ENCODE measurements around the gene MRPS26.
"Not testable (repeated sequence)": the region's sequence is repeated elsewhere in the genome, so short reads cannot be mapped to it uniquely, and the experiment has no call there.

The MRPS26 gene

DNA sequence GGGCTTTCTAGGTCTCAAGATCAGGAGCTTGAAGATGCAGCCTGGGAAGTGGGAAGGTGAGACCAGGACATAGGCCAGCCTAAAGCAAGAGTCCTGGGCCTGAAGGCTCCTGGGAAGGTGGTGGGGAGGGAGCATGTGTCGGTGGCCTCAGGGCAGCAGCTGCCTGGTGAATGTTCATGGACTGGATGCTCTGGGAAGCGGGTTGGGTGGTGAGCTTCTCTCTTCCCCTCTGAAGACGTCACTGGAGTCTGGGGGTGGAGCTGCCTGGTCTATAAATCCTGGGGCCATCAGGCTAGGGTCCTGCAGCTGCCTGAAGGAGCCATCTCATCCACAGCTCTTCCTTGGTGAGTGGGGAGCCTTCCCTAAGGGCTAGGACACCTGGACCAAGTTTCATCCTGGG is 2.5 kb upstream of the MRPS26 start, which contains the start of gene GNRH2:
TSS of gene GNRH2 (plus strand) at position 301 of the 400 bp plus-strand sequence. CDS start 793 bp downstream, outside the sequence.
- DNase-seq = no peak

DNA sequence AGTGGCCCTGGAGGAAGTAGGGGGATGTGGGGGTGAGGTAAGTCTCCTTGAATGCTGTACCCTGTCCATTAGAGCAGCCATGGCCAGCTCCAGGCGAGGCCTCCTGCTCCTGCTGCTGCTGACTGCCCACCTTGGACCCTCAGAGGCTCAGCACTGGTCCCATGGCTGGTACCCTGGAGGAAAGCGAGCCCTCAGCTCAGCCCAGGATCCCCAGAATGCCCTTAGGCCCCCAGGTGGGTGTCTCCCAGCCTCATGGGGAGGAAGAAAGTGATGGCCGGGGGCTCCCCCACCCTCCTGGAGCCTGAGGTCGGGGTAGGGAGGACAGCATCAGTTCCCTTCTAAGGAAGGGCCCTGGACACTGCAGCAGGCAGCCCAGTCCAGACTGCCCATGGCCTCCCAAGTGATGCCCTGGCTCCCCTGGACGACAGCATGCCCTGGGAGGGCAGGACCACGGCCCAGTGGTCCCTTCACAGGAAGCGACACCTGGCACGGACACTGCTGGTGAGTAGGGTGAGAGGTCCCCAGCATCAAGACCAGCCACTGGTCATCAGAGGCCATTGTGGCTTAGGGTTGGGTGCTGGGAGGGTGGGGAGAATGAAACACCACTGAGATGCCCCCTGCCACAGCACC is 1.4 kb upstream of the MRPS26 start:
- DNase-seq = no peak

DNA sequence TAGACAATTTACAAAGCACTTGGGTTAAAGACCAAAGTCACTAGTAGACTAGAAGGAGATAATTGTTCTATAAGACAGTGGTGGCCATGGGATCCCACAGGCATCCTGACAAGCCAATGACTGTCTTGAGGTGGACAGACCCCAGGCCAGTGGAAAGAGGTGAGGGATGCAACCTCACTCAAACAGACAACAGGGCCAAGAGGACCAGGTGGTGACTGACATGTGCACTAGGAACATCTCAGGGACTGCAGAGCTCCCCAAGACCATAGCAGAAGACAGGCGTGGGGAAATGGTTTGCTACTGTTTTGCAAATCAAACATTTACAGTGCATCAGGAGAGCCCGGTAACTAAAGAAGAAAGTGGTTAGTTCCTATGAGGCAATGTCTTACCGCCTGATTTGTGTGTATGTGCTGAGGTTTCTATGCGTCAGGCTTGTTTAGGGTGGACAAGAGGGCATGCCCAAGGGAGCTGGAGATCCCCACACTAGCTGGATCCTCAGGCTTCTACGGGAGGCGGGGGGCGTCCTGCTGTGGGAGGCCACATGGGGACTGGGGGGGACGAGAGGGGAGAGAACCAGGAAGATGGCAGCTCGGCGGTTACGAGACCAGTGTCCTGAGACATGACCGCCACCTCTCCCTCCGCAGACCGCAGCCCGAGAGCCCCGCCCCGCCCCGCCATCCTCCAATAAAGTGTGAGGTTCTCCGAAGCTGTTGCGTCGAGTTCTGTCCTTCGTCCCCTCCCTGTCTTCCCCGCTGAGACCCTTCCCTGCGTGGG is 623 bp upstream of the MRPS26 start:
- no peak for DNase-seq

DNA sequence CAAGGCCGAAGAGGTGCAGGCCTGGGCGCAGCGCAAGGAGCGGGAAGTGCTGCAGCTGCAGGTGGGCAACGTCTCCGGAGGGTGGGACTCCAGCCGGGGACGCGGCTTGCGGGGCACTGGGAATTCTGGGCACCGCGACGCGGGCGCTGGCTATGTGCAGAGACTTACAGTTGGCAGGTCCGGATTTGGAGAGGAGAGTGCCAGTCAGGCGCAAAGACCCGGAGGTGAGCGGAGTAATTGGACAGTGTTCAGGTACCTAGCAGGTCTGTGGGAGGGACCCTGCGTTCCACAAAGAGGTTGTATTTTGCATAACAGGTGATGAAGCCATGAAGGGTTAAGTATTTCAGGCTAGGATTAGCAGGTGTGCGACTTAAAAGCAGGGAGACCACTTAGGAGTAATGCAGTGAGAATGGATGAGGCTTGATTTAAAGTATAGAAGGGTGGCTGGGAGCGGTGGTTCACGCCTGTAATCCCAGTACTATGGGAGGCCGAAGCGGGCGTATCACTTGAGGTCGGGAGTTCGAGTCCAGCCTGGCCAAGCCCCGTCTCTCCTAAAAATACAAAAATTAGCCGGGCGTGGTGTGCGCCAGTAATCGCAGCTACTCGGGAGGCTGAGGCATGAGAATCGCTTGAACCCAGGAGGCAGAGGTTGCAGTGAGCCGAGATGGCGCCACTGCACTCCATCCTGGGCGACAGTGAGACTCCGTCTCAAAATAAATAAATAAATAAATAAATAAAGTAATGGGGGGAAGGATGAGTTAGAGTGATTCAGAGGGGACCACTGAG is 1.0 kb downstream of the MRPS26 start:
- DNase-seq = no peak

DNA sequence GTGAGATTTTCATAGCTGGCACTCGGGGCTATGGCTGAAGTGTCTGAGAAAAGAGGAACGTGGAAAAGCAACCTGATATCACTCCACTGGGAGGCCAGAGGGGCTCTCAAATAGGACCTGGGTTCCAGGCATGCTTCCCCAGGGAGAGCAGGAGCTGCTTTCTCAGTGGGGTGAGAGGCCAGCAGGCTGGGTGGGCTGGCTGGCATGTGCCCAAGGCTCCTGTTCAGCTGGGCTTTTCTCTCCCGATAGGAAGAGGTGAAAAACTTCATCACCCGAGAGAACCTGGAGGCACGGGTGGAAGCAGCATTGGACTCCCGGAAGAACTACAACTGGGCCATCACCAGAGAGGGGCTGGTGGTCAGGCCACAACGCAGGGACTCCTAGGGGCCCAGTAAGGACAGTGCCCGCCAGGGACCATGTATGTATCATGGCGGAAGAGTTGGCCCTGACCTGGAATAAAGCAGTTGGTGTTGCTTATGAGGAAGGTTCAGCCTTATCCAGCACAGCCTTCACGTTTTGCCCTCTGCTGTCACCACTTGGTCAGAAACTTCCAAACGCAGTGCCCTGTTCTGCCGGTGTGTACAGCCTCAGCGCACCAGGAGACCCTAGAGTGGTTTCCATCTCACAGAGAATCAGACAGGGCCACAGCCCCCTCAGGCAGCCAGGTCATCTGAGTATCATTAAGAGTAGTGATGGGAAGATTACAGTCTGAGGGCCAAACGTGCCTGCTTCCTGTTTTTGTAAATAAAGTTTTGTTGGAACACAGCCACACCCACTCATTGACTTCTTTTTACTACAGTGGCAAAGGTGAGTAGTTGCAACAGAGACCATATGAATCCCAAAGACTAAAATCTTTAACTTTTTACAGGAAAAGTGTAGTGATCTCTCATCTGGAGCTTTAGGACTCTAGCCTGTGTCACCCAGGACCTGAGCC is 1.9 kb downstream of the MRPS26 start:
- DNase-seq = no peak

DNA sequence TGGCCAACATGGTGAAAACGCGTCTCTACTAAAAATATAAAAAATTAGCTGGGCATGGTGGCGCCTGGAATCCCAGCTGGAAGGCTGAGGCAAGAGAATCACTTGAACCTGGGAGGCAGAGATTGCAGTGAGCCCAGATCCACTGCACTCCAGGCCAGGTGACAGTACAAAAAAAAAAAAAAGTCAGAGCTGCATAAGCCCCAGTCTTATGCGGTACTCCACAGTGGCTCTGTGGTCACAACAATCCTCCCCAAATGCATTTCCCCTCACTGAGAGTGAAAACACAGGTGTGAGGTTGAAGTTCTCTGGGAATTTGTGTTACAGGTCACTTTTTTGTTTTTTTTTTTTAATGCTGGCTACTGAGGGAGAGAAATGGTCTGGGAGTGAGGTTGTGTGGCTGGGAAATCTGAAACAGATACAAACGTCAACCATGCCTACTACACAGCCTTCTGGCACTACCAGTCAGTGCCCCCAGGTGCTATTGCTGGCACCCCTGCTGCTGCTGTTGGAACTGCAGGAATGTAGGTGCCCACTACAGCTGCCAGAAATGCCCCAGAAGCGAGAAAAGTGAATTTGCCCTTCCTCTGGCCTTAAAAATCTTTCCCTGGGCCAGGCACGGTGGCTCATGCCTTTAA is 5.7 kb downstream of the MRPS26 start:
- DNase-seq = no peak

DNA sequence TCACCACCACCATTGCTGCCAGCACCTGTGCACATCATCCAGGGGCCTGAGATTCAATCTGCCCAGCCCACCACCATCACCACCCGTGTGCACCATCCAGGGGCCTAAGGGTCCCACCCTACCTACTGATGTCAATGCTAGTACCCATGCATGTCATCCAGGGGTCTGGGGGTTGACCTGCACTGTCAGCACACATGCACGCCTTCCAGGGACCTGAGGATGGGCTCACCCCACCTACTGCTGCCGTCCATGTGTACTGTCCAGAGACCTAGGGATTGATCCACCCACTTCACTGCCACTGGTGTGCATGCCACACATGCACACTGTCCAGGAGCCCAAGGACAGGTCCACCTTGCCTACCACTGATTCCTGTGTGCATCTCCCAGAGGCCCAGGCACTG is 13.6 kb downstream of the MRPS26 start:
- DNase-seq = no peak

DNA sequence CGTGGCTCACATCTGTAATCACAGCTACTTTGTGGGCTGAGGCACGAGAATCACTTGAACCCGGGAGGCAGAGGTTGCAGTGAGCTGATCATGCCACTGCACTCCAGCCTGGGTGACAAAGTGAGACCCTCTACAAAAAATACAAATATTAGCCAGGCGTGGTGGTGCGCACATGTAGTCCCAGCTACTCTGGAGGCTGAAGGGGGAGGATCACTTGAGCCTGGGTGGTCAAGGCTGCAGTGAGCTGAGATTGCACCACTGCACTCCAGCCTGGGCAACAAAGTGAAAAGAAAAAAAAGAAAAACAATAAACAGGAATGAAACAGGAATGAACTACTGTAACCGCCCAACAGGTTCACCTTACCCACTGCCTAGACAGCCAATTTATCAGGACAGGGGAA is 18.3 kb downstream of the MRPS26 start:
- DNase-seq = not testable (repeated sequence)

DNA sequence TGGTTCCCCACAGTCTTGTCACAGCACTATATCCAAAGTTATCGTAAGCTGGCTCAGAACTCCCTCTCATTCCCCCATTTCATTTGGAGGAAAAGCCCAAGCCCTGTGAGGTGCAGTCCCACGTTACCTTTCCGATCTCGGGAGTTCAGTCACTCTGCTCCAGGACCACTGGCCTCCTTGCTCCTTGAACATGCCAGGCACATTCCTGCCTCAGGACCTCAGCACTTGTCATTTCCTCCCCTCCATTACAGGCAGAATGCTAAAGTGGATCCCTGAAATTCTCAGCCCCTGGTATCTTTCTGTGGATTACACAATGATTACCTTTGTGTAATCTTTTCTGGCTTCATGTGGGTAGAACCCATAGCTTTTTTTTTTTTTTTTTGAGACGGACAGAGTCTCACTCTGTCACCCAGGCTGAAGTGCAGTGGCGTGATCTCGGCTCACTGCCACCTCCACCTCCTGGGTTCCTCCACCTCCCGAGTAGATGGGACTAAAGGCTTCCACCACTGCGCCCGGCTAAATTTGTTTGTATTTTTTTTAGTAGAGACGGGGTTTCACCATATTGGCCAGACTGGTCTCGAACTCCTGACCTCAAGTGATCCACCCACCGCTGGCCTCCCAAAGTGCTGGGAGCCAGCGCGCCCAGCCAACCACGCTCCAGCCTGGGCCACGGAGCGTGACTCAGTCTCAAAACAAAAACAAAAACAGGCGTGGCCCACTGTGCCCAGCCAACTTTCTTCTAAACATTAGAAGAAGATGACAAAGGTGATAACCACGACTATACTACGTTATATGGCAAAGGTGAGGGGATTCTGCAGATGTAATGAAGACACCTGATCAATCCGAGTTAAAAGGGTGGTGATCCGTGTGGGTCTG is 21.5 kb downstream of the MRPS26 start:
- no peak for DNase-seq

DNA sequence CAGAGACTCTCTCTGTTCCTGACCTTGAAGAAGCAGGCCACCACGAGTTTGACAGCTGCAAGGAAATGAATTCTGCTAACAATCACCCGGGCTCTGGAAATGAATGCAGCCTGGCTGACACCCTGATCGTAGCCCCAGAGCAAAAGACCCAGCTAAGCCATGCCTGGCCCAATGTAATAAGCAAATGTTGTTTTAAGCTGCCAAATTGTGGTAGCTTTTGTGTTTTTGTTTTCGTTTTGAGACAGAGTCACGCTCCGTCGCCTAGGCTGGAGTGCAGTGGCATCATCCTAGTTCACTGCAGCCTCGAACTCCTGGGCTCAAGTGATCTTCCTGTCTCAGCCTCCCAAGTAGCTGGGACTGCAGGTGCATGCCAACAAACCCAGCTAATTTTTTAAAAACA is 22.2 kb downstream of the MRPS26 start:
- no peak for DNase-seq

DNA sequence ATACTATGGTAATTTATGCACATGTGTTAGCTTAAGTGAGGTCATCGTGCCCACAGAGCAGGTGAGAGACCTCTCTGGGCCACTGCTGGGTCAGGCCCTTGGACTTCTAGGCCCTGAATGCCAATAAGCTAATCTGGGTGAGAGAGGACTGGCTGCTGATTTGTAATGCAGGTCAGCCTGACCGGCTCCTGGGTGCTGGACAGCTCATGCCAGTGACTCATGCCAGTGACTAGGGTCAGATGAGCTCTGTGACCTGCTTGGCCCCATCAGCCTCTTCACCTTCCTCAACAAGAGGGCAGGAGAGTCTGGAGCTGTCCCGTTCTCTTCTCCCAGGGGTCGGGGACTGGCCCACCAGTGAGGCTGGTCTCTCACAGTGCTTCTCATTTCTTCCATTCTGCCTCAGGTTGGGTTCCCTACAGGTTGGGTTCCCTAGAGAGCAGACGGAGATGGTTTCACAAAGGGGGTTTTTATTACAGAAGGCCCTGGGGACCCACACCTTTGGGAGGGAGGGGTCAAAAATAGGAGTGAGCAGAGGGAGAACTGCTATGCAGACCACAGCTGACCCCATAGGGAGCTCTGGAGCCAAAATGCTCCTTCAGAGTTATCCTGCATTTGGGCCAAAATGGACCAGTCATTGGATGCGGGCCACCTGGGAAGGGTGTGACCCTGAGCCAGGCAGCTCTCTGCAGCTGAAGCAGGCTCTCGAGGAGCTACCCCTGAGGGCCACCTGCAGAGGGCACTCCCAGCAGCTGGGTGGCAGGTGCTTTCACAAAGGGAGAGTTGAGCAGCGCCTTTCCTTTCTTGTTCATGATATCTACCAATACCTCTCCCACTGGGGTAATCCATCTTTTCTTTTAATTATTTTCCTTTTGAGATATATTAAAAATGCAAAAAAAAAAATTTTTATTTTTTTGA is 23.4 kb downstream of the MRPS26 start:
- no peak for DNase-seq

DNA sequence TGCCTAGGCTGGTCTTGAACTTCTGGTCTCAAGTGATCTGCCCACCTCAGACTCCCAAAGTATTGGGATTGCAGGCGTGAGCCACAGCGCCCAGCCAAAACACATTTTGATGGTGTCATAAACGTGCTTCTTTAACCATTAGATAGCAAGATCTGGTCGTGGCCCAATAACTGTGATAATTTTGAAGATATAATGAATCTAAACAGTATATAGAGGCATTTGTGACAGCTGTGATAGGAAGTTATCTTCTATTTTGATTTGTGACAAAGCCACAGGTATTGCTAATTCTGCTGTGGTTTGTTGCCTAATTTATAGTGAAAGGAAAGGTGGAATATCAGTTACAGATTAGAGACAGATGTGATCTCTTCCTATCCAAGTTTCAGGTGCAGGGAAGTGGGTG is 24.9 kb downstream of the MRPS26 start:
- DNase-seq = no peak

DNA sequence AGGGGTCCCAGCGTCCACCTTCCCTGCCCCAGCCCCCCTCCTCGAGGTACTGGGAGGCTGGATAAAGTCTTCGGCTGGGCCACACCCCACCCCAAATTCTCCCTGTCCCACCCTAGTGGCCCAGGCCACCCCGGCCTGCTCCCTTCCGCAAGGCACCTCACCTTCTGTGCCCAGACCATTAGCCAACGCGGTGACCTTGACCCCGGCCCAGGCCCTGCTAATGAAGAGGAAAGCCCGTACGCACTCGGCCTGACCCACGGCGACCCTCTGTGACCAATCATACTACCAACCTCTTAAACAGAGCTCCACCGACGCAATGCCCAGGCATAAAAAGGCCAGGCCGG is 25.4 kb downstream of the MRPS26 start:
- DNase-seq = no peak

DNA sequence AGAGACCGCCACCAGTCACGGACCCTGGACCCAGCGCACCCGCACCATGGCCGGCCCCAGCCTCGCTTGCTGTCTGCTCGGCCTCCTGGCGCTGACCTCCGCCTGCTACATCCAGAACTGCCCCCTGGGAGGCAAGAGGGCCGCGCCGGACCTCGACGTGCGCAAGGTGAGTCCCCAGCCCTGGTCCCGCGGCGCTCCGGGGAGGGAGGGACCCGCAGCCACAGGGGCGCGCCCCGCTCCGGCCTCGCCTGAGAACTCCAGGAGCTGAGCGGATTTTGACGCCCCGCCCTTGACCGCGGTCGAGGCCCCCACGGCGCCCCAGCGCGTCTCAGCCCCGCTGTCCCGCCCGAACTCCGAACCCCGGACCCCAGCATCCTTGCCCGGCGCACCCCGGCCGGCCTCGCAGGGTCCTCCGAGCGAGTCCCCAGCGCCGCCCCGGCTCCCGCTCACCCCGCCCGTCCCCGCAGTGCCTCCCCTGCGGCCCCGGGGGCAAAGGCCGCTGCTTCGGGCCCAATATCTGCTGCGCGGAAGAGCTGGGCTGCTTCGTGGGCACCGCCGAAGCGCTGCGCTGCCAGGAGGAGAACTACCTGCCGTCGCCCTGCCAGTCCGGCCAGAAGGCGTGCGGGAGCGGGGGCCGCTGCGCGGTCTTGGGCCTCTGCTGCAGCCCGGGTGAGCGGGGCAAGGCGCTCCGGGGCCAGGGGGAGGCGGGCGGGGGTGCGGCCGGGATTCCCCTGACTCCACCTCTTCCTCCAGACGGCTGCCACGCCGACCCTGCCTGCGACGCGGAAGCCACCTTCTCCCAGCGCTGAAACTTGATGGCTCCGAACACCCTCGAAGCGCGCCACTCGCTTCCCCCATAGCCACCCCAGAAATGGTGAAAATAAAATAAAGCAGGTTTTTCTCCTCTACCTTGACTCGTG is 26.0 kb downstream of the MRPS26 start, which contains the start of gene OXT:
TSS of gene OXT (plus strand) at position 11 of the 920 bp plus-strand sequence. CDS start at position 47, 36 bp downstream.
- no peak for DNase-seq

DNA sequence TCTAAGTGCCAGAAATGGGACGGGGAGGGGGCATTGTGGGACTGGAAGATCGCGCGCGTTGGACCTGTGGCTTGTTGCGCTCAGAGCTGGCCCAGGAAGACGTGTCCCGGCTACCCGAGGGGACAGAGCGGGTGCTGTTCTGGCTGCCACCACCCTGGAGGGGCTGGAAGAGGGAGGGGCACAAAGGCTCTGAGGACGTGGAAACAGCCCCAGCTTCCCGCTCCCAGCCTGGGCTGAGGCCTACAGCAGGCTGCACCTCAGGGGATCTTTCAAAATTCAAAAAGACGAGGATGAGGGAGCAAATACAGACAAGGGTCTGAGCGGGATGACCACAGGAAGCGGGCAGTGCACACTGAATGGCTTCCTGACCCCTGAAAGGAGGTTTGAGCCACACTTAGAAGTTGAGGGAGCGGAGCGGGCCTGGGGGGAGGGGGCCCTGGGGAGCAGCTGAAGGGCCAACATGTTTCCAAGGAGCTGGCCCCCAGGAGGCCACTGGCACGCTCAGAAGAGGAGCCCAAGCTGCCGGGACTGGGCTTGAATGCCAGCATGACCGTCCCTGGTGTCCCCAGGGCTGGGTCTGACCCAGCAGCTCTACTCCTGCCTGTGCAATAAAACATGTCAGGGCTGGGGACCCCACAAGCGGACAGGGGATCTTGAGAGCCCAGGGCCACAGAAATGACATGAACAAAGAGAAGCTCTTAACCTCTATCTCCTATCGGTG is 26.8 kb downstream of the MRPS26 start:
- DNase-seq = no peak

DNA sequence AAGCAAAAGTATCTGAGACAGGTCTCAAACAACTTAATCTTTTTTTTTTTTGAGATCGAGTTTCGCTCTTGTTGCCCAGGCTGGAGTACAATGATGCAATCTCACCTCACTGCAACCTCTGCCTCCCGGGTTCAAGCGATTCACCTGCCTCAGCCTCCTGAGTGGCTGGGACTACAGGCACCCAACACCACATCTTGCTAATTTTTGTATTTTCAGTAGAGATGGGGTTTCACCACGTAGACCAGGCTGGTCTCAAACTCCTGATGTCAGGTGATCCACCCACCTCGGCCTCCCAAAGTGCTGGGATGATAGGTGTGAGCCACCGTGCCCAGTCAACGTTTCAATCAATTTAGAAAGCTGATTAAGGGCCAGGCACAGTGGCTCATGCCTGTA is 27.4 kb downstream of the MRPS26 start:
- not testable (repeated sequence) for DNase-seq

DNA sequence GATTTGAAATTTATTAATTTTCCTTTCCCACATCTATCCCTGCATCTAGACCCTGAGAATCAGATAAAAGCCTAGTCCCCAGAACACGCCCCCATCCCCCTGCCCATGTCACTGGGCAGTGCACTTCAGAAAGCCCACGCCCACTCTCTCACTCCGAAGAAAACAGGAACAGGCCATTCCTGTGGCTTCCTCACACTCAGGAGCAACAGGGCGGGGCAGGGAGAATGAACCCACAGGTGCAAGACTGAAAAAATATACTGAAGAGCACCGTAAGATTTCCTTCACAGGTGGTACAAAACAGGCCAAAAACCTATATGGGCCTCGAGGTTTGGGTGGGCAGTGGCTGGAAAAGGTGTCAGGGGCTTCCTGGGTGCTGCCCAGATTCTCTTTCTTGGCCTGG is 29.0 kb downstream of the MRPS26 start:
- DNase-seq = no peak

DNA sequence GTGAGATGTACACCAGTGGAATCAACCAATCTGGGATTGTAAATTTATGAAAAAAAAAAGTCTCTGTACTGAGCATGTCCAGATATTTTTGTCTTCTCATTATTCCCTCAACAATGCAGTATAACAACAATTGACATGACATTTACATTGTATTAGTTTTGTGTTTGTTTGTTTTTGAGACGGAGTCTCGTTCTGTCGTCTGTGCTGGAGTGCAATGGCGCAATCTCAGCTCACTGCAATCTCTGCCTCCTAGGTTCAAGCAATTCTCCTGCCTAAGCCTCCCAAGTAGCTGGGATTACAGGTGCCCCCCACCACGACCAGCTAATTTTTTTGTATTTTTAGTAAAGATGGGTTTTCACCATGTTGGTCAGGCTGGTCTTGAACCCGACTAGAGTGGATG is 29.5 kb downstream of the MRPS26 start:
- not testable (repeated sequence) for DNase-seq

Measured in hippocampal formation (tissue), 2 donors.